Stimulated activated naive CD4-positive, alpha-beta T cell (primary cell): ENCODE measurements around the gene ZNG1A.
"Not testable (repeated sequence)": the region's sequence is repeated elsewhere in the genome, so short reads cannot be mapped to it uniquely, and the experiment has no call there.

Experiments
- DNase-seq, 6 experiments: peaks; one replicate each; lab custom pipeline; 2025; lab: John Stamatoyannopoulos, UW

The ZNG1A gene

GRCh38 chr9:178970-179383 lies at the start of gene ZNG1A:
Gene ZNG1A, minus strand, starts transcription at chr9:179056. Its CDS starts 87 bp downstream, at chr9:178969.
- peak in 4 of 6 experiments; percentile 0 to 85 (median 42) for DNase-seq

GRCh38 chr9:227860-228259 lies 49.0 kb upstream of the ZNG1A start:
- DNase-seq, result no peak

- DNase-seq, result no peak
Measured at GRCh38 chr9:224582-225520, 46.0 kb upstream of the ZNG1A start.

- DNase-seq, result no peak
Measured at GRCh38 chr9:224026-224425, 45.2 kb upstream of the ZNG1A start.

GRCh38 chr9:223152-223551 lies 44.3 kb upstream of the ZNG1A start:
- DNase-seq, result no peak

GRCh38 chr9:221989-222776 lies 43.3 kb upstream of the ZNG1A start:
- no peak for DNase-seq

GRCh38 chr9:219670-220365 lies 41.0 kb upstream of the ZNG1A start:
- DNase-seq, result no peak

DNA sequence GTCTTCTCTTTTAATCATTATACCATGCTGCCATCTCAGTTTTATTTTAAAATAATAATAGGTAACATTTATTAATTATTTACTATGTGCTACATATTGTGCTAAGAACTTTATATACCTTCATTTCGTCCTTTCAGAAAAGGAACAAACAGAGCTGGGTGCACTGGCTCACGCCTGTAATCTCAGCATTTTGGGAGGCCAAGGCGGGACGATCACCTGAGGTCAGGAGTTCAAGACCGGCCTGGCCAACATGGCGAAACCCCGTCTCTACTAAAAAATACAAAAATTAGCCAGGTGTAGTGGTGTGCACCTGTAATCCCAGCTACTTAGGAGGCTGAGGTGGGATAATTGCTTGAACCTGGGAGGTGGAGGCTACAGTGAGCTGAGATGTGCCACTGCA lies 40.2 kb upstream of the ZNG1A start:
- not testable (repeated sequence) for DNase-seq

- DNase-seq, result no peak
Measured at GRCh38 chr9:217950-218349, 39.1 kb upstream of the ZNG1A start.

GRCh38 chr9:216866-217265 lies 38.0 kb upstream of the ZNG1A start:
- DNase-seq, result no peak

DNA sequence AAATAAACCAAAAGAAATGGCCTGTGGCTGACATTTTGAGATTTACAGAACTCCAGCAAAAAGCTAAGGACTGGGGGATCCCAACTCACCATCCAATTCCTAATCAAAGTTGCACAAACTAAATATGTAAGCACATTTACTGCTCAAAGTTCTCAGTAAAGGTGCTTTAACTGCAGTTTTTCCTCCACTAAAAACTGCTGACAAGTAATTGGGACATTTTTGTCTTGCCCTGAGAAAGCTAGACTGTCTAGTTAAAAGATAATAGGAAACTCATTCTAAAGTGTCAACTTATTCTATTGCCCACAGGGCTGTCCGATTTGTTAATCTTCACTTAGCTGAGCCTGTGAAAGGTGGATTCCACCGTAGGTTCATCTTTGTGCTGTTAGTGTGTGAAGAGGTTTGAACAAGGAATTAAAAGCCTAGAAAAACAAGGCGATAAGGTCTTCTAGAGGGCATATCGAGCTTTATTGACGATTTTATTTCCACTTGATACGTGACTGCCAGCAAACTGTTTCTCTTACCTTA lies 36.8 kb upstream of the ZNG1A start:
- no peak for DNase-seq

GRCh38 chr9:214648-215493 lies 36.0 kb upstream of the ZNG1A start, which contains the start of gene DOCK8:
Gene DOCK8, plus strand, starts transcription at chr9:214865. Its CDS starts 112 bp downstream, at chr9:214977.
- DNase-seq, result peak in 4 of 6 experiments; percentile 23 to 52 (median 40)

GRCh38 chr9:214351-214647 lies 35.4 kb upstream of the ZNG1A start:
- DNase-seq, result peak in 1 of 6 experiments; percentile 21

- DNase-seq, result not testable (repeated sequence)
Measured at GRCh38 chr9:213901-214300, 35.0 kb upstream of the ZNG1A start.

- no peak for DNase-seq
Measured at GRCh38 chr9:212297-212696, 33.4 kb upstream of the ZNG1A start.

DNA sequence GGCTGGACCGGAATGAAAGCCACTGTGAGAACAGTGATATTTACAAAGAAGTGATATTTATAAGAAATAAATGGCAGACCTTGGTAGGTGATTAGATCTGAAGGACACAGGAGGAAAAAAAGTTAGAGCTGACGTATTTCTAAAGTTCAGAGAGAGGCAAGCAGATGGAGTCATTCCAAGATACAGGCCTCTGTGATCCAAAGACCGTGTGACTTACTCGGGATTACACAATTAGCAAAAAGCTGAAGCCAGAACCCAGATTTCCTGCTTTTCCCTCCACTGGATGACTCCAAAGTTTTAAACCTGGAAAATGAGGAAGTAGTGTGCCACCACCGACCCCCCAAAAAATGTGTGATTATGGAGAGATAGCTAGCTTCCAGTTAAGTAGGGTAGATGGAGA lies 32.7 kb upstream of the ZNG1A start:
- DNase-seq, result no peak

GRCh38 chr9:211036-211435 lies 32.2 kb upstream of the ZNG1A start:
- DNase-seq, result no peak

DNA sequence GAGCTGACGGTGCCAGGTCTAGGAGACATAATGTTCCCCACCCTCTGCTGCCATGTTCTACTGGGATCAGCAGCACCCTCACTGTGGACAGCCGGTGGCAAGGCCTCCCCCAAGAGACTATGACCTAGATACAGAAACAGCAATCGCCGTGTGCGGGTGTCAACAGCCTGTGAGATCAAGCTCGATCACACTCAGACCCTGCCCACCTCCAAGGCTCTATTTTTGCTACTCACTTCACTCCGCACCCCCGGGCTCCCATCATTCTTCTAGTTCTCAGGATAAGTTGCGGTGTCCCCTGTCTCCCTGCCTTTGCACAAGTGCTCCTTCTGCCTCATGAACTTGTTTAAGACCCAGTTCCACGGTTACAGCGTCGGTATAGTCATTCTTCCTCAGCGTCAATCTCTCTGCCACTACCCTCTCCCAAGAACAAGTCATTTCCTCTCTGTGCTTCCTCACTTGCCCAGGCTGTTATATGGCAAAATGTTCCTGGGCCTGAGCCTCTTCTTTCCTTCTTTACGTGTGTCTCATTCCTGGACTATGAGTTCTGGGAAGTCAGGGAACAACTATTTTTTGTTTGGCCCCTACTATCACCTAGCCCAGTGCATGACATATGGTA lies 30.4 kb upstream of the ZNG1A start:
- DNase-seq, result no peak

- no peak for DNase-seq
Measured at GRCh38 chr9:206481-206880, 27.6 kb upstream of the ZNG1A start.

- not testable (repeated sequence) for DNase-seq
Measured at GRCh38 chr9:199601-200000, 20.7 kb upstream of the ZNG1A start.
